HL-60 (cell line): ENCODE data around the gene ITFG1.
A peak's percentile ranks its signal among the peaks of the same experiment; 100 is the strongest.

Experiments
- DNase-seq, 2 experiments: peaks; one replicate each; pipeline ENCODE4 v3.0.0-alpha.2; 2010 to 2020; ENCODE audit warnings: low read depth in 1 of 2, low spot score in 1 of 2
- H3K27ac ChIP-seq: fragments of 250-450 bp; sonication (Bioruptor Pico); replicated peaks from 2 replicates; pipeline ENCODE4 v1.5.1; 2020; ENCODE audit warnings: mild to moderate bottlenecking, moderate library complexity
- H3K27me3 ChIP-seq: fragments of 250-450 bp; sonication (Bioruptor Pico); 2 replicates; pipeline ENCODE4 v1.5.1; 2021; ENCODE audit warnings: mild to moderate bottlenecking, moderate library complexity; ENCODE audit not compliant: insufficient read depth, poor library complexity, severe bottlenecking
- H3K4me3 ChIP-seq: replicated peaks from 2 replicates; pipeline ENCODE4 v1.5.1; 2011; ENCODE audit warnings: mild to moderate bottlenecking, control low read depth, low read length; ENCODE audit not compliant: insufficient read depth
- GABPA ChIP-seq: IDR thresholded peaks from 2 replicates; pipeline ENCODE4 v1.6.1; 2012; ENCODE audit warnings: low read depth
- POLR2AphosphoS5 ChIP-seq: IDR thresholded peaks from 2 replicates; pipeline ENCODE4 v1.6.1; 2012; ENCODE audit warnings: low read depth
- SPI1 ChIP-seq: IDR thresholded peaks from 2 replicates; pipeline ENCODE4 v1.6.1; 2012; ENCODE audit warnings: low read depth, mild to moderate bottlenecking, borderline replicate concordance
- TF ChIP-seq, protein P1 (sequence below): IDR thresholded peaks from 2 replicates; pipeline ENCODE4 v1.6.1; 2012; ENCODE audit warnings: low read depth; ENCODE audit not compliant: insufficient replicate concordance
- TF ChIP-seq, protein P2 (sequence below): IDR thresholded peaks from one replicate; pipeline ENCODE4 v1.5.1; 2011; ENCODE audit warnings: low read length, control low read depth, inconsistent platforms; ENCODE audit not compliant: insufficient read depth

ITFG1 gene

DNA sequence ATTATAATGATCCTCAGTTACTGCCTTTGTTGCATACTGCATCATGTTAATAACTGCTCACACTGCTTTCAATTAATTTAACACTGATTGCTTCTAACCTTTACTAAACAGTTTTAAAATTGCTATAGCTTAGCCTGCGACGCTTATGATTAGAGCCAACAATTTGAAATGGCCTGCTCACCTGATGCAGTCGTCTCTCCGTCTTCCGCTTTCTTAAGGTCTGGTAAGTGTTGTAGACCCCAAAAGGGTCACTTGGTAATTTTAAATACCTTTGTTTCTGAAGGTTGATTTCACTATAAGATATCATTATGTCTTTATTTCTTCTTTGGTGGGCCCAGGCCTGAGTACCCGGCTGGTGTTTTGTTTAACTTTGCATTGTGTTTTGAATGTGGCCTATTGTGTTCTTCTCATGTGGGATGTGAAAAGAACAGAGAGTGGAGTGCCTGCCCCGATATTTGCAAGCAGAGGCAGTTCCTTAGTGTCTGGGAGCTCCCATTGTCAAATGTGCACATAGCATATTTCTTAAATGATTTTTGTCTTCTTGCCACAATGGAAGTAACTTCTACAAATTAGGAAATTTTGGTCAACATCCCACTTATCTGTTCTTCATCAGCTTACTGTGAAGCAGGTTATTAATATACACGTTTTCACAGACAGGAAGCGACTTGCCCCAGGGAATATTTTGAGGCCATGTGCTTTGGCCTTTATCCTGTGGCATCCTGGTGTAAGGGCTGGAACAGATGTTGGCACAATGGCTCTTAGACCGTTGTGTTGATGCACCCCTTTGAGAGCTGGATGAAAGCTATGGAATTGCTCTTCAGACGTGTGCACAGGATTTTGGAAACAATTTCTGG, 3.1 kb upstream of the ITFG1 start:
- H3K4me3 ChIP-seq: no peak overlapping the region
- H3K27ac ChIP-seq: no peak overlapping the region
- TF ChIP-seq, protein P1, sequence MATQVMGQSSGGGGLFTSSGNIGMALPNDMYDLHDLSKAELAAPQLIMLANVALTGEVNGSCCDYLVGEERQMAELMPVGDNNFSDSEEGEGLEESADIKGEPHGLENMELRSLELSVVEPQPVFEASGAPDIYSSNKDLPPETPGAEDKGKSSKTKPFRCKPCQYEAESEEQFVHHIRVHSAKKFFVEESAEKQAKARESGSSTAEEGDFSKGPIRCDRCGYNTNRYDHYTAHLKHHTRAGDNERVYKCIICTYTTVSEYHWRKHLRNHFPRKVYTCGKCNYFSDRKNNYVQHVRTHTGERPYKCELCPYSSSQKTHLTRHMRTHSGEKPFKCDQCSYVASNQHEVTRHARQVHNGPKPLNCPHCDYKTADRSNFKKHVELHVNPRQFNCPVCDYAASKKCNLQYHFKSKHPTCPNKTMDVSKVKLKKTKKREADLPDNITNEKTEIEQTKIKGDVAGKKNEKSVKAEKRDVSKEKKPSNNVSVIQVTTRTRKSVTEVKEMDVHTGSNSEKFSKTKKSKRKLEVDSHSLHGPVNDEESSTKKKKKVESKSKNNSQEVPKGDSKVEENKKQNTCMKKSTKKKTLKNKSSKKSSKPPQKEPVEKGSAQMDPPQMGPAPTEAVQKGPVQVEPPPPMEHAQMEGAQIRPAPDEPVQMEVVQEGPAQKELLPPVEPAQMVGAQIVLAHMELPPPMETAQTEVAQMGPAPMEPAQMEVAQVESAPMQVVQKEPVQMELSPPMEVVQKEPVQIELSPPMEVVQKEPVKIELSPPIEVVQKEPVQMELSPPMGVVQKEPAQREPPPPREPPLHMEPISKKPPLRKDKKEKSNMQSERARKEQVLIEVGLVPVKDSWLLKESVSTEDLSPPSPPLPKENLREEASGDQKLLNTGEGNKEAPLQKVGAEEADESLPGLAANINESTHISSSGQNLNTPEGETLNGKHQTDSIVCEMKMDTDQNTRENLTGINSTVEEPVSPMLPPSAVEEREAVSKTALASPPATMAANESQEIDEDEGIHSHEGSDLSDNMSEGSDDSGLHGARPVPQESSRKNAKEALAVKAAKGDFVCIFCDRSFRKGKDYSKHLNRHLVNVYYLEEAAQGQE: no peak
- TF ChIP-seq, protein P2, sequence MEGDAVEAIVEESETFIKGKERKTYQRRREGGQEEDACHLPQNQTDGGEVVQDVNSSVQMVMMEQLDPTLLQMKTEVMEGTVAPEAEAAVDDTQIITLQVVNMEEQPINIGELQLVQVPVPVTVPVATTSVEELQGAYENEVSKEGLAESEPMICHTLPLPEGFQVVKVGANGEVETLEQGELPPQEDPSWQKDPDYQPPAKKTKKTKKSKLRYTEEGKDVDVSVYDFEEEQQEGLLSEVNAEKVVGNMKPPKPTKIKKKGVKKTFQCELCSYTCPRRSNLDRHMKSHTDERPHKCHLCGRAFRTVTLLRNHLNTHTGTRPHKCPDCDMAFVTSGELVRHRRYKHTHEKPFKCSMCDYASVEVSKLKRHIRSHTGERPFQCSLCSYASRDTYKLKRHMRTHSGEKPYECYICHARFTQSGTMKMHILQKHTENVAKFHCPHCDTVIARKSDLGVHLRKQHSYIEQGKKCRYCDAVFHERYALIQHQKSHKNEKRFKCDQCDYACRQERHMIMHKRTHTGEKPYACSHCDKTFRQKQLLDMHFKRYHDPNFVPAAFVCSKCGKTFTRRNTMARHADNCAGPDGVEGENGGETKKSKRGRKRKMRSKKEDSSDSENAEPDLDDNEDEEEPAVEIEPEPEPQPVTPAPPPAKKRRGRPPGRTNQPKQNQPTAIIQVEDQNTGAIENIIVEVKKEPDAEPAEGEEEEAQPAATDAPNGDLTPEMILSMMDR: no peak
- TF ChIP-seq GABPA (no peak), POLR2AphosphoS5 (no peak), SPI1 (no peak)
- no peak for DNase-seq
- no peaks in the 10 kb centered on the region for H3K27me3 ChIP-seq

DNA sequence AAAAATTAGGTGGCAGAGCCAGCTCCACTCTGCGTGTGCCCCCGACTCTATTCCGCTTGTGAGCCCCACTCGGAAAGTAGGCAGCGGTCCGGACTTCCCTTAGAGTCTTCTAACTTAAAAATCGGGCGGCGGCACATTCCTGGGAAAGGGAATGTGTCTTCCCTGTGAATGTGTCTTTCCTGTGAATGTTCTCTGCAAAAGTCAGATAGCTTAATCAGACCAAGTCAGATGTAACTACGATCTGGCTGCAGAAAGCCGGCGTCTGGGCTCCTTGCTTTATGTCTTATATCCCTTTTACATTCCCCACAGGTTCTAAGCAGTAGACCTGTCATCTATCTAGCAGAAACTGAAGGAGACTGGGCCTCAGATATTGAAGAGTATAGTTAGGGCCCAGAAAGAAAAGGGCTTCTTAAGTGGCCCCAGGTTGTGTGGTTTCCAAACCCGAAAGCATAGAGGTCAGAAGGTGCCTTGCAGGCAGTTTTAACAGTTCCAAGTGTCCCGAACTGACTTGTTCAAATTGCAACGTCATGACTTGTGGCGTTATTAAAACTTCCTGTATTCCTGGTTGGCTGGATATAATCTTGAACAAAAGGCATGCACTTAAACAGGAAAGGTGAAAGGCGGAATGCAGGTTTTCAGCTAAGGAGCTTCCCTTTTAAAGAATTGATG, 869 bp upstream of the ITFG1 start:
- Histone ChIP-seq H3K4me3 (peak overlapping the region; percentile 74), H3K27me3 (no peaks in the 10 kb centered on the region), H3K27ac (peak overlapping the region; percentile 92)
- peak; percentile 53 to 69 for DNase-seq
- TF ChIP-seq, protein P2: no peak

DNA sequence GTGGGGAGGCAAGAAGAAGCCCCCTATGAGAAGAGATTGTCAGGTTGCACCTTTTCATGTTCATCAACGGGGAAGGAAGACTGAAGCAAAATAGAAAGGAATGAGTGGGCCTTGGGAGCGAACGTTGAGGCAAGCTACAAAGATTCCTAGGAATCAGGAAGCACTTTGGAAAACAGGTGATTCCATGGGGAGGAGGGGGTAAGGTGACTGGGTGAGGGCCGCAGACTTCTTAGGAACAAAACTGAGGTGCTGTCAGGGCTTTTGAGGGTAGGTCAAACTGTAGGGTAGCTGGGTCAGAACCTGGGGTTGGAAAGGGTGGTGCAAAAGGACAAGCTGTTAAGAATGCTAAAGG, 528 bp downstream of the ITFG1 start:
- no peak; the same call in 1 of the 2 replicates for TF ChIP-seq POLR2AphosphoS5
- TF ChIP-seq, protein P2: no peak
- no peak for TF ChIP-seq GABPA
- TF ChIP-seq SPI1: no peak
- TF ChIP-seq, protein P1: no peak
- H3K27me3 ChIP-seq: no peaks in the 10 kb centered on the region
- H3K4me3 ChIP-seq: peak overlapping the region; percentile 74
- peak overlapping the region; percentile 92 for H3K27ac ChIP-seq
- no peak for DNase-seq
